ENCODE results near the gene FAM219A. TPM values are rescaled to one million over a fixed set of nuclear protein-coding genes. Genes with fewer than 3 reads are reported as not detected.

Gene FAM219A
- total RNA-seq, 1 experiment from 2014 or later: 31.1 TPM

DNA sequence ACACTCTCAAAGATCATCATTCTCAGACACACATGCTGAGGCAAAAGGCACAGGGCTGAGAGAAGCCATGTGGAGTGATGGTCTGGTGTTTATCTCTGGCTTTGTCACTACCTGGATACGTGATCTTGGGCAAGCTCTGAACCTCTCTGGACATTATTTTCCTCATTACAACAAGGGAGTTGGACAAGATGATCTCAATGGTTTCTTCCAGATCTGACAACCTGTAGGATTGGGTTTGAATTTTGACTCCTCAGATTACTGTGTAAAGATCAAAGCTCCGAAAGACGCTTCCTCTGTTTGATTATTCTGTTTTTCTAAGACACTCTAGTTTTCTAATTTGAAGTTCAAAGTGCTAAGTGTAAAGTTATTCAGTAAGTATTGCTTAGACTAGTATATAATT is 109.0 kb downstream of the FAM219A start:
- no peak for DNase-seq (ENCODE audit: low read depth)

Other genes with a start within 250 kb of the FAM219A start
- gene KIF24, start 129.3 kb downstream of the FAM219A start, total RNA-seq (2014; rRNA removed; shearing (Covaris generic)): 4.6 and 9.0 TPM in 2 replicates
- gene NUDT2, start 129.0 kb downstream of the FAM219A start, total RNA-seq (2014; rRNA removed; shearing (Covaris generic)): 45.6 and 59.9 TPM in 2 replicates
- gene MYORG, start 81.7 kb downstream of the FAM219A start, total RNA-seq (2014; rRNA removed; shearing (Covaris generic)): 1.5 and 3.6 TPM in 2 replicates
- not detected in 2 replicates for gene DNAI1, start 235 bp upstream of the FAM219A start, total RNA-seq (2014; rRNA removed; shearing (Covaris generic))
- 0.71 and 2.0 TPM in 2 replicates for gene ENHO, start 64.4 kb upstream of the FAM219A start, total RNA-seq (2014; rRNA removed; shearing (Covaris generic))
- 0.05 and 0.07 TPM in 2 replicates for gene CNTFR, start 131.2 kb upstream of the FAM219A start, total RNA-seq (2014; rRNA removed; shearing (Covaris generic))
- gene RPP25L, start 153.5 kb upstream of the FAM219A start, total RNA-seq (2014; rRNA removed; shearing (Covaris generic)): 16.7 and 23.3 TPM in 2 replicates
- gene DCTN3, start 161.9 kb upstream of the FAM219A start, total RNA-seq (2014; rRNA removed; shearing (Covaris generic)): 159 and 180 TPM in 2 replicates
- gene ARID3C, start 170.5 kb upstream of the FAM219A start, total RNA-seq (2014; rRNA removed; shearing (Covaris generic)): not detected in 2 replicates
- 108 and 115 TPM in 2 replicates for gene SIGMAR1, start 179.2 kb upstream of the FAM219A start, total RNA-seq (2014; rRNA removed; shearing (Covaris generic))
- gene GALT, start 188.1 kb upstream of the FAM219A start, total RNA-seq (2014; rRNA removed; shearing (Covaris generic)): 13.4 and 20.9 TPM in 2 replicates
- 13.8 and 16.5 TPM in 2 replicates for gene IL11RA, start 193.6 kb upstream of the FAM219A start, total RNA-seq (2014; rRNA removed; shearing (Covaris generic))
- not detected in 2 replicates for gene CCL27, start 204.1 kb upstream of the FAM219A start, total RNA-seq (2014; rRNA removed; shearing (Covaris generic))
- gene CCL19, start 232.7 kb upstream of the FAM219A start, total RNA-seq (2014; rRNA removed; shearing (Covaris generic)): not detected in 2 replicates

All from M059J (cell line).